H1 (cell line): ENCODE measurements around the gene GAN. TPM values are rescaled to one million over a fixed set of nuclear protein-coding genes. Genes with fewer than 3 reads are reported as not detected.

Experiments
- CTCF ChIA-PET: fragments of 300-600 bp; sonication (Branson Sonifier 250); formaldehyde crosslinking; loops from one replicate; lab custom pipeline; 2021; ENCODE audit not compliant: partially characterized antibody; lab: Charles Lee
- POLR2A ChIA-PET: fragments of 300-600 bp; sonication (Branson Sonifier 250); formaldehyde crosslinking; loops from one replicate; lab custom pipeline; 2021; ENCODE audit warnings: inconsistent platforms; ENCODE audit not compliant: partially characterized antibody; lab: Charles Lee
- DNase-seq, 2 experiments: peaks; one replicate each; pipeline versions ENCODE4 v3.0.0 to v3.0.0-alpha.2; 2010 to 2022; ENCODE audit warnings: low spot score in 2 of 2, low read depth in 1 of 2, mixed read lengths in 1 of 2
- FAIRE-seq: peaks from 2 replicates; lab custom pipeline; 2011; peaks lifted over from hg19 to GRCh38; lab: Jason Lieb, UNC
- H2AFZ ChIP-seq: 2 replicates; pipeline ENCODE4 v1.8.1; 2012; ENCODE audit warnings: low read length, inconsistent platforms
- H2AK5ac ChIP-seq: 2 replicates; pipeline ENCODE4 v1.6.1; 2013; ENCODE audit warnings: low read depth, low read length
- H2BK120ac ChIP-seq: replicated peaks from 2 replicates; pipeline ENCODE3; 2013; ENCODE audit warnings: low read depth, low read length, inconsistent platforms
- H2BK12ac ChIP-seq: 2 replicates; pipeline ENCODE4 v1.6.1; 2013; ENCODE audit warnings: low read depth, low read length
- H2BK15ac ChIP-seq: 2 replicates; pipeline ENCODE4 v1.6.1; 2013; ENCODE audit warnings: low read length
- H2BK20ac ChIP-seq: 2 replicates; pipeline ENCODE4 v1.6.1; 2013; ENCODE audit warnings: low read length
- H2BK5ac ChIP-seq: 2 replicates; pipeline ENCODE4 v1.6.1; 2013; ENCODE audit warnings: low read depth, low read length
- H3K14ac ChIP-seq: 2 replicates; pipeline ENCODE4 v1.6.1; 2013; ENCODE audit warnings: inconsistent platforms; ENCODE audit not compliant: insufficient read length
- H3K18ac ChIP-seq: 2 replicates; pipeline ENCODE4 v1.6.1; 2013; ENCODE audit warnings: low read length; ENCODE audit errors: extremely low read depth
- H3K23ac ChIP-seq: 2 replicates; pipeline ENCODE4 v1.6.1; 2013; ENCODE audit warnings: inconsistent platforms; ENCODE audit not compliant: insufficient read length
- H3K23me2 ChIP-seq: 2 replicates; pipeline ENCODE4 v1.6.1; 2013; ENCODE audit warnings: low read depth, low read length
- H3K27ac ChIP-seq: 2 replicates; pipeline ENCODE4 v1.6.1; 2011; ENCODE audit warnings: low read depth, low read length, inconsistent platforms
- H3K27me3 ChIP-seq, 4 experiments: replicated peaks in 1 of 4; 1 replicate in 1 of 4; 2 replicates in 3 of 4; pipeline versions ENCODE4 v1.6.1 to v1.8.1; 2011 to 2013; ENCODE audit warnings: low read length in 3 of 4, mild to moderate bottlenecking in 3 of 4, inconsistent platforms in 2 of 4, mixed read lengths in 2 of 4, moderate library complexity in 1 of 4; ENCODE audit not compliant: control insufficient read depth in 3 of 4, insufficient read depth in 3 of 4; ENCODE audit errors: extremely low read depth in 1 of 4
- H3K36me3 ChIP-seq, 4 experiments: 2 replicates each; pipeline versions ENCODE4 v1.6.1 to v1.8.1; 2011 to 2013; ENCODE audit warnings: mild to moderate bottlenecking in 4 of 4, low read length in 3 of 4, moderate library complexity in 2 of 4, control low read depth in 1 of 4, inconsistent platforms in 1 of 4; ENCODE audit not compliant: insufficient read depth in 4 of 4, control insufficient read depth in 2 of 4
- H3K4ac ChIP-seq: replicated peaks from 2 replicates; pipeline ENCODE3; 2013; ENCODE audit warnings: low read length, low read depth, mixed read lengths, inconsistent platforms; ENCODE audit not compliant: insufficient read length
- H3K4me1 ChIP-seq, 4 experiments: replicated peaks in 1 of 4; 1 replicate in 1 of 4; 2 replicates in 3 of 4; pipeline versions ENCODE4 v1.6.1 to v1.8.1; 2011 to 2013; ENCODE audit warnings: low read length in 3 of 4, inconsistent platforms in 2 of 4, mixed read lengths in 1 of 4; ENCODE audit not compliant: insufficient read depth in 4 of 4, control insufficient read depth in 3 of 4
- H3K4me2 ChIP-seq, 2 experiments: 2 replicates each; pipeline versions ENCODE4 v1.6.1 to v1.8.1; 2011 to 2013; ENCODE audit warnings: low read depth in 2 of 2, low read length in 2 of 2, control low read depth in 1 of 2, inconsistent platforms in 1 of 2, mild to moderate bottlenecking in 1 of 2; ENCODE audit not compliant: insufficient read depth in 1 of 2
- H3K4me3 ChIP-seq, 4 experiments: fragments of 200-600, 300-600 bp in 1 of 4; sonication (generic), shearing (Covaris generic), sonication (Bioruptor Twin) in 1 of 4; 2 replicates each; pipeline versions ENCODE4 v1.5.1 to v1.8.1; 2011 to 2016; ENCODE audit warnings: low read length in 4 of 4, low read depth in 3 of 4, control low read depth in 2 of 4, inconsistent platforms in 2 of 4, mild to moderate bottlenecking in 2 of 4, mixed read lengths in 1 of 4, moderate library complexity in 1 of 4; ENCODE audit not compliant: insufficient read depth in 2 of 4; ENCODE audit errors: extremely low read depth in 1 of 4
- H3K56ac ChIP-seq: replicated peaks from 2 replicates; pipeline ENCODE3; 2013; ENCODE audit warnings: low read depth, mild to moderate bottlenecking, mixed read lengths, low read length, inconsistent platforms; ENCODE audit not compliant: insufficient read length
- H3K79me1 ChIP-seq: 2 replicates; pipeline ENCODE4 v1.6.1; 2013; ENCODE audit warnings: low read depth, low read length, control low read depth
- H3K79me2 ChIP-seq, 2 experiments: 2 replicates each; pipeline versions ENCODE4 v1.6.1 to v1.8.1; 2012 to 2013; ENCODE audit warnings: low read length in 2 of 2, mild to moderate bottlenecking in 2 of 2, inconsistent platforms in 1 of 2; ENCODE audit not compliant: insufficient read depth in 2 of 2, control insufficient read depth in 1 of 2
- H3K9ac ChIP-seq, 4 experiments: replicated peaks in 1 of 4; 1 replicate in 1 of 4; 2 replicates in 3 of 4; pipeline versions ENCODE4 v1.6.1 to v1.8.1; 2011 to 2013; ENCODE audit warnings: low read depth in 3 of 4, low read length in 3 of 4, control low read depth in 2 of 4, mild to moderate bottlenecking in 2 of 4, moderate library complexity in 2 of 4, inconsistent platforms in 1 of 4; ENCODE audit errors: extremely low read depth in 1 of 4
- H3K9me3 ChIP-seq, 2 experiments: 2 replicates each; pipeline versions ENCODE4 v1.6.1 to v1.8.1; 2012 to 2013; ENCODE audit warnings: mild to moderate bottlenecking in 2 of 2, moderate library complexity in 2 of 2, control low read depth in 1 of 2, inconsistent platforms in 1 of 2, low read depth in 1 of 2, low read length in 1 of 2, mixed read lengths in 1 of 2; ENCODE audit not compliant: insufficient read depth in 2 of 2
- H4K20me1 ChIP-seq, 2 experiments: replicated peaks in 1 of 2; 2 replicates each; pipeline versions ENCODE3 to v1.8.1; 2011 to 2013; ENCODE audit warnings: inconsistent platforms in 2 of 2, low read length in 2 of 2, mild to moderate bottlenecking in 1 of 2; ENCODE audit not compliant: insufficient read depth in 2 of 2, control insufficient read depth in 1 of 2
- H4K5ac ChIP-seq: 2 replicates; pipeline ENCODE4 v1.6.1; 2013; ENCODE audit warnings: low read length, low read depth, mixed read lengths, inconsistent platforms; ENCODE audit not compliant: insufficient read length
- H4K8ac ChIP-seq: 2 replicates; pipeline ENCODE4 v1.8.0; 2013; ENCODE audit warnings: mild to moderate bottlenecking, moderate library complexity, low read length, inconsistent platforms; ENCODE audit not compliant: insufficient read depth; ENCODE audit errors: extremely low read depth
- H4K91ac ChIP-seq: replicated peaks from 2 replicates; pipeline ENCODE3; 2013; ENCODE audit warnings: low read length, mixed read lengths, inconsistent platforms; ENCODE audit not compliant: insufficient read length
- BACH1 ChIP-seq: IDR thresholded peaks from 2 replicates; pipeline ENCODE4 v1.6.1; 2012; ENCODE audit warnings: low read length, improper control_type of control experiment
- CHD2 ChIP-seq: IDR thresholded peaks from 2 replicates; pipeline ENCODE4 v1.6.1; 2012; ENCODE audit warnings: low read length, improper control_type of control experiment
- HDAC2 ChIP-seq, 2 experiments: fragments of 300-600 bp in 1 of 2; sonication (generic) in 1 of 2; IDR thresholded peaks; 2 replicates each; pipeline ENCODE4 v1.6.1; 2011 to 2012; ENCODE audit warnings: low read depth in 2 of 2, low read length in 2 of 2, mild to moderate bottlenecking in 2 of 2, moderate library complexity in 2 of 2, borderline replicate concordance in 1 of 2, inconsistent platforms in 1 of 2
- KDM5A ChIP-seq: fragments of 200-600 bp; IDR thresholded peaks from 2 replicates; pipeline ENCODE4 v1.7.1; 2012; ENCODE audit warnings: mild to moderate bottlenecking, low read length, inconsistent platforms, mixed read lengths
- NANOG ChIP-seq: IDR thresholded peaks from 2 replicates; pipeline ENCODE4 v1.6.1; 2011; ENCODE audit warnings: low read length, low read depth, mild to moderate bottlenecking, inconsistent platforms; ENCODE audit not compliant: insufficient read depth, poor library complexity, severe bottlenecking
- RXRA ChIP-seq: IDR thresholded peaks from 2 replicates; pipeline ENCODE4 v1.6.1; 2011; ENCODE audit warnings: low read depth, mild to moderate bottlenecking, low read length, moderate library complexity; ENCODE audit not compliant: insufficient read depth
- SIN3A ChIP-seq, 2 experiments: IDR thresholded peaks in 1 of 2; conservative IDR thresholded peaks in 1 of 2; 2 replicates each; pipeline ENCODE4 v1.6.1; 2011 to 2012; ENCODE audit warnings: low read length in 2 of 2, improper control_type of control experiment in 1 of 2, low read depth in 1 of 2, mild to moderate bottlenecking in 1 of 2
- SP1 ChIP-seq: IDR thresholded peaks from 2 replicates; pipeline ENCODE4 v1.6.1; 2011; ENCODE audit warnings: low read depth, low read length
- SP2 ChIP-seq: IDR thresholded peaks from 2 replicates; pipeline ENCODE4 v1.6.1; 2012; ENCODE audit warnings: mild to moderate bottlenecking, low read length, inconsistent platforms
- WGBS, 2 experiments: shearing (Covaris generic) in 1 of 2; methylation state at CpG; one replicate each; pipeline versions ENCODE4 v1.1.6 to v1.1.7; 2013 to 2015; ENCODE audit warnings: low lambda C conversion rate in 2 of 2, mixed read lengths in 2 of 2, inconsistent platforms in 1 of 2, low coverage in 1 of 2, missing lambda C conversion rate in 1 of 2; ENCODE audit not compliant: insufficient replicate concordance in 2 of 2, insufficient coverage in 1 of 2, insufficient read length in 1 of 2; ENCODE audit errors: extremely low coverage in 1 of 2, missing lambda C conversion rate in 1 of 2; 5-methylcytosine and 5-hydroxymethylcytosine counted together
- polyA plus RNA-seq, 7 experiments: library from polyadenylated mRNA; depleted of rRNA in 3 of 7; stranded (reverse) in 5 of 7; unstranded in 2 of 7; fragments of >200 nt in 5 of 7; fragments of 200-250 nt in 2 of 7; gene quantifications; 1 replicate in 5 of 7; 2 replicates in 1 of 7; 4 replicates in 1 of 7; pipeline versions ENCODE4 v1.2.1 to v1.2.3, GENCODE V29; 2011 to 2013; ENCODE audit warnings: missing spikeins in 2 of 7, mixed read lengths in 2 of 7
- total RNA-seq: library from RNA; stranded (reverse); fragmentation: NEBNext Ultra II Directional; extraction: Animal tissue kit (Norgen Biotek cat#: 25700); gene quantifications from 2 replicates; pipeline ENCODE4 v1.2.1, GENCODE V29; 2021

GAN gene
- total and polyA plus RNA-seq, 2 of the 8 experiments (the other 6 are each of a cell fraction or from before 2014, with no cell fraction given): 4.5 to 23.9 TPM

DNA sequence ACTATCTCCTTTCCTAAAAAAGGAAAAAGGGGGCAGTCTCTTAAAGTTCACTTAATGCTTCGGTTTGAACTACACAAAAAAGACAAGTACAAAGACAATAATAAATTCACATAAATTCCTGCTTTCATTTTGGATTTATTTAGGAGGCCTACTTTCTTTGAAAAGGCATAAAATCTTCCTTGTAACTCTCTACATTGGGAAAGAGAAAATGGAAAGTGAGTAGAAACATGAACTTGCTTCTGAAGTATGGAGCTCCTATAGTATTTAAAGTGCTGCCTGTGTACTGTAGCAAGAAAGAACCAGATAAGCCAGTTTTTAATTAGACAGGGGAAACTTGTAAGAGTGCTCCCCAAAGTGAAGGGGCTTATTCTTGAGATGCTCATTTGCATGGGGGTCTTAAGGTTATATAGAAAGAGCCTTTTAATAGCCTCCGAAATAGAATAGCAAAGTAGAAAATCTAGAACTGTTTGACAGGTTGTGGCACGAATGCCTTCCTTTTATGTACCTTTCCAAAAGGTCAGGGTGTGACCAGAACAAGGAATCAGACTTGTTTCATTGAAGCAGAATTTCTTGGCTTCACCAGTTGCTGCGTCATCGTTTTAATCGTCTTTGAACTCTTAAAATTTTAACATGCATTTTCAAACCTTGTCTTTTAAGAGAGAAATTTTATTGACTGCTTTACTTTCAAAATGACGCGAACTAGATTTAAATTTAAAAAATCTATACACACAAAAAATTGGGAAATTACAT is 12.9 kb downstream of the GAN start:
- no peak overlapping the region for H3K14ac ChIP-seq
- peaks cover 16% of the 10 kb centered on the region for H3K79me1 ChIP-seq
- H3K4me1 ChIP-seq: no peaks in the 10 kb centered on the region
- no peak overlapping the region for H2BK120ac ChIP-seq
- no peaks in the 10 kb centered on the region for H3K23me2 ChIP-seq
- H2BK12ac ChIP-seq: no peak overlapping the region
- no peak overlapping the region for H3K4me3 ChIP-seq
- POLR2A ChIA-PET: interaction anchor here (4.4 kb wide), 1 partner anchor 13 kb away, joined by 18 read pairs; the partner anchor contains the start of gene GAN
- H3K4me2 ChIP-seq: no peak overlapping the region
- H4K8ac ChIP-seq: no peak overlapping the region
- no peak overlapping the region for H2BK5ac ChIP-seq
- H2BK15ac ChIP-seq: no peak overlapping the region
- peaks cover 9 to 80% of the 10 kb centered on the region in 2 experiments for H3K79me2 ChIP-seq
- H2AK5ac ChIP-seq: no peak overlapping the region
- H3K27ac ChIP-seq: no peak overlapping the region
- H2AFZ ChIP-seq: no peak overlapping the region
- no peak for DNase-seq
- no peak for FAIRE-seq
- WGBS, 2 experiments: 80% methylated on average over 8 of the region's 8 CpGs; no CpG with 5 or more reads in 1 of the 2 experiments
- H4K5ac ChIP-seq: no peak overlapping the region
- no peaks in the 10 kb centered on the region for H3K36me3 ChIP-seq
- no peaks in the 10 kb centered on the region for H3K9me3 ChIP-seq
- no peak overlapping the region for H3K18ac ChIP-seq
- H4K91ac ChIP-seq: no peak overlapping the region
- H2BK20ac ChIP-seq: no peak overlapping the region
- no peak overlapping the region for H3K4ac ChIP-seq
- H3K9ac ChIP-seq: no peak overlapping the region
- H3K27me3 ChIP-seq: no peaks in the 10 kb centered on the region
- no peak overlapping the region for H3K23ac ChIP-seq
- peaks cover 3 to 6% of the 10 kb centered on the region in 2 experiments for H4K20me1 ChIP-seq
- H3K56ac ChIP-seq: no peak overlapping the region
- CTCF ChIA-PET: interaction anchor here (0.8 to 1.6 kb wide), 4 partner anchors 38 to 186 kb away, joined by 3 to 4 read pairs (median 3); no protein-coding TSS in a partner anchor
- TF ChIP-seq HDAC2 (IDR thresholded peaks at IDR 0.05; ENCODE audit: borderline replicate concordance in 1 of 2, low read depth in 2 of 2, low read length in 2 of 2) (no peak), SP2 (no peak), NANOG (no peak), CHD2 (no peak), RXRA (no peak), SIN3A (conservative IDR thresholded peaks at IDR 0.05 in 1 of 2, IDR thresholded peaks at IDR 0.05 in 1 of 2; ENCODE audit: low read depth in 1 of 2, low read length in 2 of 2) (no peak), BACH1 (no peak), KDM5A (no peak), SP1 (no peak)
